Endothelial cell of umbilical vein (primary cell): ENCODE data around the gene SLC8A1. TPM values are rescaled to one million over a fixed set of nuclear protein-coding genes. Genes with fewer than 3 reads are reported as not detected.

ENCODE experiments used
- BruUV-seq: library from RNA; stranded (reverse); fragments of 400-500 nt; replicated peaks from 2 replicates; lab custom pipeline; 2021; lab: Mats Ljungman, UMichigan
- CTCF ChIA-PET: fragments of 300-600, 350-600 bp; sonication (Branson Sonifier 250); formaldehyde crosslinking; loops from one replicate; lab custom pipeline; 2021; ENCODE audit warnings: antibody characterized with exemption, inconsistent platforms; lab: Charles Lee
- POLR2A ChIA-PET: fragments of 300-600, 350-600 bp; sonication (Branson Sonifier 250); formaldehyde crosslinking; loops from one replicate; lab custom pipeline; 2021; ENCODE audit warnings: antibody characterized with exemption, inconsistent platforms; lab: Charles Lee
- DNase-seq: peaks from one replicate; pipeline ENCODE4 v3.0.0-alpha.2; 2011; ENCODE audit warnings: low read depth, low spot score
- FAIRE-seq: peaks from 2 replicates; lab custom pipeline; 2011; peaks lifted over from hg19 to GRCh38; lab: Jason Lieb, UNC
- H2AFZ ChIP-seq: 2 replicates; pipeline ENCODE4 v1.6.0; 2012; ENCODE audit warnings: low read depth, low read length, control low read depth, inconsistent platforms
- H3K27ac ChIP-seq: 2 replicates; pipeline ENCODE4 v1.5.1; 2011; ENCODE audit warnings: low read depth, mild to moderate bottlenecking, control low read depth, low read length, moderate library complexity; ENCODE audit not compliant: insufficient read depth
- H3K27me3 ChIP-seq, 2 experiments: 2 replicates each; pipeline versions ENCODE4 v1.6.0 to v1.6.1; 2011; ENCODE audit warnings: low read length in 2 of 2, mixed read lengths in 1 of 2; ENCODE audit not compliant: control insufficient read depth in 2 of 2, insufficient read depth in 2 of 2
- H3K36me3 ChIP-seq, 2 experiments: 2 replicates in 1 of 2; 3 replicates in 1 of 2; pipeline ENCODE4 v1.5.1; 2011; ENCODE audit warnings: low read length in 2 of 2, mild to moderate bottlenecking in 1 of 2, moderate library complexity in 1 of 2; ENCODE audit not compliant: control insufficient read depth in 2 of 2, insufficient read depth in 2 of 2; ENCODE audit errors: extremely low read depth in 1 of 2
- H3K4me1 ChIP-seq: 3 replicates; pipeline ENCODE4 v1.5.1; 2011; ENCODE audit warnings: mild to moderate bottlenecking, low read length; ENCODE audit not compliant: control insufficient read depth, insufficient read depth; ENCODE audit errors: extremely low read depth
- H3K4me2 ChIP-seq: 2 replicates; pipeline ENCODE4 v1.6.1; 2011; ENCODE audit warnings: low read length, control low read depth, mixed read lengths; ENCODE audit not compliant: insufficient read depth
- H3K4me3 ChIP-seq, 3 experiments: fragments of 200-600 bp in 1 of 3; sonication (generic), shearing (Covaris generic) in 1 of 3; replicated peaks in 1 of 3; 2 replicates each; pipeline ENCODE4 v1.5.1; 2011 to 2016; ENCODE audit warnings: control low read depth in 3 of 3, low read length in 3 of 3, mild to moderate bottlenecking in 2 of 3, inconsistent platforms in 1 of 3, low read depth in 1 of 3, moderate library complexity in 1 of 3; ENCODE audit not compliant: insufficient read depth in 1 of 3
- H3K79me2 ChIP-seq: 2 replicates; pipeline ENCODE4 v1.6.0; 2012; ENCODE audit warnings: low read length, inconsistent platforms; ENCODE audit not compliant: control insufficient read depth, insufficient read depth
- H3K9ac ChIP-seq: replicated peaks from 2 replicates; pipeline ENCODE3; 2011; ENCODE audit warnings: low read length, control low read depth; ENCODE audit not compliant: insufficient read depth; ENCODE audit errors: extremely low read depth
- H3K9me1 ChIP-seq: replicated peaks from 3 replicates; pipeline ENCODE4 v1.6.0; 2011; ENCODE audit warnings: mild to moderate bottlenecking, low read length; ENCODE audit not compliant: control insufficient read depth, insufficient read depth; ENCODE audit errors: extremely low read depth
- H3K9me3 ChIP-seq: replicated peaks from 2 replicates; pipeline ENCODE4 v1.5.1; 2012; ENCODE audit warnings: low read length, inconsistent platforms; ENCODE audit not compliant: control insufficient read depth, insufficient read depth
- H4K20me1 ChIP-seq: replicated peaks from 2 replicates; pipeline ENCODE3; 2011; ENCODE audit warnings: mild to moderate bottlenecking, low read length; ENCODE audit not compliant: control insufficient read depth, insufficient read depth; ENCODE audit errors: extremely low read depth
- EZH2 ChIP-seq: IDR thresholded peaks from 2 replicates; pipeline ENCODE4 v1.6.1; 2012; ENCODE audit warnings: borderline replicate concordance, low read depth, mild to moderate bottlenecking, moderate library complexity, low read length, inconsistent platforms; ENCODE audit not compliant: severe bottlenecking
- FOS ChIP-seq: IDR thresholded peaks from 2 replicates; pipeline ENCODE4 v1.6.1; 2011; ENCODE audit warnings: mild to moderate bottlenecking, low read length, moderate library complexity, borderline replicate concordance; ENCODE audit not compliant: insufficient read depth
- GATA2 ChIP-seq: IDR thresholded peaks from 2 replicates; pipeline ENCODE4 v1.7.0; 2011; ENCODE audit warnings: low read depth, mild to moderate bottlenecking, moderate library complexity, mixed read lengths, low read length; ENCODE audit not compliant: insufficient read length, insufficient read depth
- JUN ChIP-seq: IDR thresholded peaks from 2 replicates; pipeline ENCODE4 v1.6.1; 2011; ENCODE audit warnings: borderline replicate concordance, low read depth; ENCODE audit not compliant: insufficient read length, insufficient read depth
- MAX ChIP-seq: IDR thresholded peaks from 2 replicates; pipeline ENCODE4 v1.6.1; 2011; ENCODE audit not compliant: insufficient read depth, insufficient read length
- MYC ChIP-seq: IDR thresholded peaks from one replicate; pipeline ENCODE4 v1.6.1; 2011; ENCODE audit warnings: mild to moderate bottlenecking, low read depth, low read length
- POLR2A ChIP-seq: IDR thresholded peaks from 2 replicates; pipeline ENCODE4 v1.6.1; 2012; ENCODE audit warnings: low read depth, mild to moderate bottlenecking, control low read depth, low read length
- POLR2AphosphoS5 ChIP-seq: IDR thresholded peaks from 2 replicates; pipeline ENCODE4 v1.6.1; 2012; ENCODE audit warnings: low read depth, mild to moderate bottlenecking, control low read depth, low read length, moderate library complexity; ENCODE audit not compliant: insufficient read depth
- dilution Hi-C: fragments of 300-500 bp; cut with MboI; formaldehyde crosslinking; loops from one replicate; pipeline ENCODE4 v1.15.0; 2019; ENCODE audit warnings: low sequenced_read_pairs; ENCODE audit not compliant: extremely low pct_ligation_motif_present
- intact Hi-C: fragments of 100-400 bp; cut with micrococcal nuclease; formaldehyde crosslinking; loops from one replicate; pipeline ENCODE4 v1.10.0; 2022
- polyA plus RNA-seq, 4 experiments: library from polyadenylated mRNA; depleted of rRNA in 3 of 4; stranded (reverse) in 3 of 4; unstranded in 1 of 4; fragments of >200 nt; gene quantifications; 2 replicates each; pipeline versions ENCODE4 v1.2.1 to v1.2.3, GENCODE V29; 2011 to 2012; ENCODE audit warnings: missing spikeins in 1 of 4
- total RNA-seq: library from RNA; stranded (reverse); gene quantifications from 2 replicates; pipeline ENCODE4 v1.2.3, GENCODE V29; 2021
- TF ChIP-seq, protein P1 (sequence below), 2 donors: IDR thresholded peaks; 1 replicate in 1 of 2; 2 replicates in 1 of 2; pipeline ENCODE4 v1.5.1; 2011; ENCODE audit warnings: low read length in 2 of 2, mild to moderate bottlenecking in 2 of 2, moderate library complexity in 2 of 2, control low read depth in 1 of 2, inconsistent platforms in 1 of 2, low read depth in 1 of 2; ENCODE audit not compliant: insufficient read depth in 1 of 2; ENCODE audit errors: extremely low read depth in 1 of 2

Gene SLC8A1
- total and polyA plus RNA-seq, 2 donors (not counting 3 experiments of a cell fraction or from before 2014, with no cell fraction given) = 0.19 to 1.8 TPM

GRCh38 chr2:40457837-40458236 lies 5.9 kb upstream of the SLC8A1 start:
- H3K36me3 ChIP-seq = no peaks in the 10 kb centered on the region
- no peak overlapping the region for H3K27ac ChIP-seq
- ChIA-PET POLR2A (no interaction called here), CTCF (interaction anchor here (1.0 to 1.2 kb wide), 2 partner anchors 22 to 24 kb away, joined by 3 read pairs; no protein-coding TSS in a partner anchor)
- FAIRE-seq = no peak
- dilution Hi-C loops = no loop called here
- H3K9me1 ChIP-seq = no peaks in the 10 kb centered on the region
- no peaks in the 10 kb centered on the region for H3K9me3 ChIP-seq
- H2AFZ ChIP-seq = no peak overlapping the region
- intact Hi-C loops = loop anchor here (10.0 kb wide), 1 partner anchor 947 kb away; no protein-coding TSS in a partner anchor
- H3K27me3 ChIP-seq = no peaks in the 10 kb centered on the region
- TF ChIP-seq MYC (no peak), EZH2 (no peak), GATA2 (no peak), POLR2A (no peak), FOS (no peak), JUN (no peak), POLR2AphosphoS5 (no peak), MAX (no peak)
- TF ChIP-seq, protein P1, sequence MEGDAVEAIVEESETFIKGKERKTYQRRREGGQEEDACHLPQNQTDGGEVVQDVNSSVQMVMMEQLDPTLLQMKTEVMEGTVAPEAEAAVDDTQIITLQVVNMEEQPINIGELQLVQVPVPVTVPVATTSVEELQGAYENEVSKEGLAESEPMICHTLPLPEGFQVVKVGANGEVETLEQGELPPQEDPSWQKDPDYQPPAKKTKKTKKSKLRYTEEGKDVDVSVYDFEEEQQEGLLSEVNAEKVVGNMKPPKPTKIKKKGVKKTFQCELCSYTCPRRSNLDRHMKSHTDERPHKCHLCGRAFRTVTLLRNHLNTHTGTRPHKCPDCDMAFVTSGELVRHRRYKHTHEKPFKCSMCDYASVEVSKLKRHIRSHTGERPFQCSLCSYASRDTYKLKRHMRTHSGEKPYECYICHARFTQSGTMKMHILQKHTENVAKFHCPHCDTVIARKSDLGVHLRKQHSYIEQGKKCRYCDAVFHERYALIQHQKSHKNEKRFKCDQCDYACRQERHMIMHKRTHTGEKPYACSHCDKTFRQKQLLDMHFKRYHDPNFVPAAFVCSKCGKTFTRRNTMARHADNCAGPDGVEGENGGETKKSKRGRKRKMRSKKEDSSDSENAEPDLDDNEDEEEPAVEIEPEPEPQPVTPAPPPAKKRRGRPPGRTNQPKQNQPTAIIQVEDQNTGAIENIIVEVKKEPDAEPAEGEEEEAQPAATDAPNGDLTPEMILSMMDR (IDR thresholded peaks at IDR 0.05; ENCODE audit: extremely low read depth in 1 of 2, insufficient read depth in 1 of 2, low read depth in 1 of 2, low read length in 2 of 2) = no peak
- BruUV-seq = no TSS peak
- no peaks in the 10 kb centered on the region for H3K79me2 ChIP-seq
- no peak overlapping the region for H3K4me2 ChIP-seq
- H4K20me1 ChIP-seq = no peaks in the 10 kb centered on the region
- H3K4me3 ChIP-seq = no peak overlapping the region
- DNase-seq = no peak
- no peak overlapping the region for H3K9ac ChIP-seq
- H3K4me1 ChIP-seq = no peaks in the 10 kb centered on the region
